ENCODE data around the gene SURF6. TPM values are rescaled to one million over a fixed set of nuclear protein-coding genes. Genes with fewer than 3 reads are reported as not detected.

Gene SURF6
- total RNA-seq, 5 donors from 2014 or later (not counting 1 experiment from before 2014, with no cell fraction given), result 18.5 to 35.0 (median 31.1) TPM

- H3K9me3 Mint-ChIP-seq, result no peaks in the 10 kb centered on the region
- peak in 1 of 35 experiments; percentile 16 for DNase-seq
- Histone ChIP-seq H3K36me3 (ENCODE audit: control insufficient read depth in 2 of 2, extremely low read depth in 1 of 2, insufficient read depth in 1 of 2, low read length in 1 of 2) (peaks cover 0 to 9% of the 10 kb centered on the region in 2 donors), H3K4me3 (ENCODE audit: control insufficient read depth in 1 of 2, extremely low read depth in 1 of 2, low read length in 1 of 2) (peak overlapping the region; percentile 76 to 83), H3K27ac (ENCODE audit: low read length) (peak overlapping the region; percentile 77), H3K27me3 (replicated peaks in 1 of 2; ENCODE audit: control insufficient read depth in 2 of 2, extremely low read depth in 1 of 2, insufficient read depth in 2 of 2, low read length in 1 of 2) (no peaks in the 10 kb centered on the region), H3K4me1 (ENCODE audit: control insufficient read depth in 1 of 2, extremely low read depth in 1 of 2, insufficient read depth in 2 of 2, low read length in 2 of 2) (peaks cover 38 to 60% of the 10 kb centered on the region in 2 experiments), H3K9me3 (no peaks in the 10 kb centered on the region)
- under 1% methylated on average over 36 of the region's 39 CpGs for WGBS (ENCODE audit: insufficient coverage)
- ChIA-PET CTCF (interaction anchor here in 1 of 2 donors (0.9 to 1.5 kb wide), 2 partner anchors 24 to 27 kb away, joined by 4 to 7 read pairs; partner anchors contain the start of genes MED22 and RPL7A), POLR2A (no interaction called here)
- peaks cover 5% of the 10 kb centered on the region for H3K36me3 Mint-ChIP-seq
- H3K4me3 Mint-ChIP-seq, result peak overlapping the region; percentile 91 to 97 (median 92)
- ATAC-seq (replicated peaks in 1 of 4), result peak in 3 of 4 experiments; percentile 1 to 3 (median 1)
- H3K27ac Mint-ChIP-seq, result peak overlapping the region; percentile 93 to 97
- H3K27me3 Mint-ChIP-seq, result no peaks in the 10 kb centered on the region
- peaks cover 45 to 48% (median 45%) of the 10 kb centered on the region in 3 donors for H3K4me1 Mint-ChIP-seq
Measured at GRCh38 chr9:133375116-133375723, 39.2 kb upstream of the SURF6 start.

- Histone ChIP-seq H3K9me3 (no peaks in the 10 kb centered on the region), H3K27me3 (replicated peaks in 1 of 2; ENCODE audit: control insufficient read depth in 2 of 2, extremely low read depth in 1 of 2, insufficient read depth in 2 of 2, low read length in 1 of 2) (no peaks in the 10 kb centered on the region), H3K36me3 (ENCODE audit: control insufficient read depth in 2 of 2, extremely low read depth in 1 of 2, insufficient read depth in 1 of 2, low read length in 1 of 2) (peaks cover 0 to 12% of the 10 kb centered on the region in 2 donors), H3K4me1 (ENCODE audit: control insufficient read depth in 1 of 2, extremely low read depth in 1 of 2, insufficient read depth in 2 of 2, low read length in 2 of 2) (peaks cover 43 to 66% of the 10 kb centered on the region in 2 experiments), H3K27ac (ENCODE audit: low read length) (peak overlapping the region; percentile 77), H3K4me3 (ENCODE audit: control insufficient read depth in 1 of 2, extremely low read depth in 1 of 2, low read length in 1 of 2) (peak overlapping the region; percentile 76 to 83)
- Mint-ChIP-seq H3K27ac (peak overlapping the region; percentile 93 to 97), H3K27me3 (no peaks in the 10 kb centered on the region), H3K9me3 (no peaks in the 10 kb centered on the region), H3K4me1 (peaks cover 51 to 53% (median 51%) of the 10 kb centered on the region in 3 donors), H3K4me3 (peak overlapping the region; percentile 91 to 97 (median 92)), H3K36me3 (peaks cover 9% of the 10 kb centered on the region)
- no peak for ATAC-seq (replicated peaks in 1 of 4)
- peak in 1 of 35 experiments; percentile 57 for DNase-seq
- 0% methylated on average over 5 of the region's 12 CpGs for WGBS (ENCODE audit: insufficient coverage)
- POLR2A ChIA-PET, result no interaction called here
- CTCF ChIA-PET, result interaction anchor here in 1 of 2 donors (0.9 to 1.5 kb wide), 2 partner anchors 23 to 27 kb away, joined by 4 to 7 read pairs; partner anchors contain the start of genes MED22 and RPL7A
Measured at GRCh38 chr9:133374612-133375115, 38.7 kb upstream of the SURF6 start.

GRCh38 chr9:133372144-133372543, 36.2 kb upstream of the SURF6 start:
- peaks cover 70 to 76% (median 73%) of the 10 kb centered on the region in 3 donors for H3K4me1 Mint-ChIP-seq
- peak overlapping the region; percentile 94 for H3K27ac ChIP-seq (ENCODE audit: low read length)
- DNase-seq (no peak), ATAC-seq (replicated peaks in 1 of 4) (no peak)
- H3K4me1 ChIP-seq (ENCODE audit: control insufficient read depth in 1 of 2, extremely low read depth in 1 of 2, insufficient read depth in 2 of 2, low read length in 2 of 2), result peaks cover 48 to 91% of the 10 kb centered on the region in 2 experiments
- POLR2A ChIA-PET, result interaction anchor here in 1 of 2 donors (0.6 kb wide), 1 partner anchor 341 kb away, joined by 3 read pairs; the partner anchor contains the start of gene GTF3C5
- no peaks in the 10 kb centered on the region for H3K9me3 Mint-ChIP-seq
- H3K27me3 ChIP-seq (replicated peaks in 1 of 2; ENCODE audit: control insufficient read depth in 2 of 2, extremely low read depth in 1 of 2, insufficient read depth in 2 of 2, low read length in 1 of 2), result no peaks in the 10 kb centered on the region
- peak overlapping the region; percentile 93 to 95 for H3K27ac Mint-ChIP-seq
- H3K9me3 ChIP-seq, result no peaks in the 10 kb centered on the region
- H3K4me3 ChIP-seq (ENCODE audit: control insufficient read depth in 1 of 2, extremely low read depth in 1 of 2, low read length in 1 of 2), result peak overlapping the region in 1 of 2 donors; percentile 55
- WGBS (ENCODE audit: insufficient coverage), result 41% methylated on average over 7 of the region's 7 CpGs
- CTCF ChIA-PET, result interaction anchor here (1.0 to 2.7 kb wide), 6 partner anchors 16 to 186 kb away, joined by 3 to 16 read pairs (median 5); partner anchors contain the start of genes MED22 (in 1 of the 2), RPL7A (in 1 of the 2), SURF1 (in 1 of the 2) and SURF2 (in 1 of the 2)
- no peaks in the 10 kb centered on the region for H3K27me3 Mint-ChIP-seq
- peaks cover 17% of the 10 kb centered on the region for H3K36me3 Mint-ChIP-seq
- H3K36me3 ChIP-seq (ENCODE audit: control insufficient read depth in 2 of 2, extremely low read depth in 1 of 2, insufficient read depth in 1 of 2, low read length in 1 of 2), result peaks cover 3 to 33% of the 10 kb centered on the region in 2 donors
- H3K4me3 Mint-ChIP-seq, result peak overlapping the region; percentile 73 to 92 (median 76)

GRCh38 chr9:133371261-133371711, 35.3 kb upstream of the SURF6 start:
- ChIA-PET POLR2A (interaction anchor here (0.6 to 1.5 kb wide), 5 partner anchors 9 to 341 kb away, joined by 3 to 9 read pairs (median 5); partner anchors contain the start of genes GTF3C5 (in 1 of the 2), MED22 (in 1 of the 2), RPL7A (in 1 of the 2) and SURF1 (in 1 of the 2)), CTCF (interaction anchor here (0.9 to 2.7 kb wide), 14 partner anchors 10 to 185 kb away, joined by 3 to 16 read pairs (median 4); partner anchors contain the start of genes SURF1 (in 2 of the 2), SURF2 (in 2 of the 2), CACFD1 (in 1 of the 2) and MED22 (in 1 of the 2))
- peaks cover 70 to 84% (median 76%) of the 10 kb centered on the region in 3 donors for H3K4me1 Mint-ChIP-seq
- ATAC-seq (replicated peaks in 1 of 4), result peak; percentile 53 to 67 (median 54)
- H3K4me3 Mint-ChIP-seq, result peak overlapping the region; percentile 73 to 92 (median 76)
- Histone ChIP-seq H3K4me3 (ENCODE audit: control insufficient read depth in 1 of 2, extremely low read depth in 1 of 2, low read length in 1 of 2) (peak overlapping the region; percentile 31 to 55), H3K27me3 (replicated peaks in 1 of 2; ENCODE audit: control insufficient read depth in 2 of 2, extremely low read depth in 1 of 2, insufficient read depth in 2 of 2, low read length in 1 of 2) (no peaks in the 10 kb centered on the region), H3K27ac (ENCODE audit: low read length) (peak overlapping the region; percentile 94), H3K4me1 (ENCODE audit: control insufficient read depth in 1 of 2, extremely low read depth in 1 of 2, insufficient read depth in 2 of 2, low read length in 2 of 2) (peaks cover 46 to 88% of the 10 kb centered on the region in 2 experiments), H3K36me3 (ENCODE audit: control insufficient read depth in 2 of 2, extremely low read depth in 1 of 2, insufficient read depth in 1 of 2, low read length in 1 of 2) (peaks cover 8 to 42% of the 10 kb centered on the region in 2 donors), H3K9me3 (no peaks in the 10 kb centered on the region)
- WGBS (ENCODE audit: insufficient coverage), result 4% methylated on average over 5 of the region's 12 CpGs
- H3K9me3 Mint-ChIP-seq, result no peaks in the 10 kb centered on the region
- DNase-seq, result peak; percentile 41 to 84 (median 61)
- peaks cover 17% of the 10 kb centered on the region for H3K36me3 Mint-ChIP-seq
- no peaks in the 10 kb centered on the region for H3K27me3 Mint-ChIP-seq
- H3K27ac Mint-ChIP-seq, result peak overlapping the region; percentile 93 to 95

- Mint-ChIP-seq H3K4me1 (peaks cover 70 to 90% (median 80%) of the 10 kb centered on the region in 3 donors), H3K9me3 (no peaks in the 10 kb centered on the region), H3K27ac (peak overlapping the region; percentile 93 to 95), H3K27me3 (no peaks in the 10 kb centered on the region), H3K4me3 (peak overlapping the region; percentile 73 to 92 (median 76)), H3K36me3 (peaks cover 21% of the 10 kb centered on the region)
- DNase-seq (peak in 34 of 35 experiments; percentile 29 to 79 (median 60)), ATAC-seq (replicated peaks in 1 of 4) (peak; percentile 60 to 68 (median 64))
- Histone ChIP-seq H3K27me3 (replicated peaks in 1 of 2; ENCODE audit: control insufficient read depth in 2 of 2, extremely low read depth in 1 of 2, insufficient read depth in 2 of 2, low read length in 1 of 2) (no peaks in the 10 kb centered on the region), H3K9me3 (no peaks in the 10 kb centered on the region), H3K36me3 (ENCODE audit: control insufficient read depth in 2 of 2, extremely low read depth in 1 of 2, insufficient read depth in 1 of 2, low read length in 1 of 2) (peaks cover 12 to 48% of the 10 kb centered on the region in 2 donors), H3K4me1 (ENCODE audit: control insufficient read depth in 1 of 2, extremely low read depth in 1 of 2, insufficient read depth in 2 of 2, low read length in 2 of 2) (peaks cover 46 to 87% of the 10 kb centered on the region in 2 experiments), H3K27ac (ENCODE audit: low read length) (peak overlapping the region; percentile 94), H3K4me3 (ENCODE audit: control insufficient read depth in 1 of 2, extremely low read depth in 1 of 2, low read length in 1 of 2) (peak overlapping the region; percentile 31 to 55)
- ChIA-PET CTCF (interaction anchor here (0.9 to 2.7 kb wide), 14 partner anchors 10 to 184 kb away, joined by 3 to 16 read pairs (median 4); partner anchors contain the start of genes SURF1 (in 2 of the 2), SURF2 (in 2 of the 2), CACFD1 (in 1 of the 2) and MED22 (in 1 of the 2)), POLR2A (interaction anchor here (0.6 to 1.5 kb wide), 5 partner anchors 8 to 340 kb away, joined by 3 to 9 read pairs (median 5); partner anchors contain the start of genes GTF3C5 (in 1 of the 2), MED22 (in 1 of the 2), RPL7A (in 1 of the 2) and SURF1 (in 1 of the 2))
- WGBS (ENCODE audit: insufficient coverage), result 8% methylated on average over 3 of the region's 9 CpGs
Measured at GRCh38 chr9:133370685-133371084, 34.7 kb upstream of the SURF6 start.

Measured in T-cell (primary cell).